ENCODE measurements around the gene TMUB2. TPM values are rescaled to one million over a fixed set of nuclear protein-coding genes. Genes with fewer than 3 reads are reported as not detected.
A peak's percentile ranks its signal among the peaks of the same experiment; 100 is the strongest.

Gene TMUB2
- total RNA-seq, 2 experiments from 2014 or later = 21.3 to 25.9 TPM

- Histone ChIP-seq H3K4me2 (ENCODE audit: low read length) (no peak overlapping the region), H4K20me1 (ENCODE audit: insufficient read depth, low read length) (no peaks in the 10 kb centered on the region), H3K79me2 (ENCODE audit: insufficient read depth, low read depth, low read length) (peaks cover 14% of the 10 kb centered on the region; the same call in 1 of the 2 replicates), H3K4me3 (ENCODE audit: low read depth, low read length, poor library complexity, severe bottlenecking) (no peak overlapping the region), H3K27ac (ENCODE audit: low read depth, low read length, poor library complexity, severe bottlenecking) (no peak overlapping the region), H3K9me2 (ENCODE audit: insufficient read depth, low read length) (no peaks in the 10 kb centered on the region), H2AFZ (ENCODE audit: low read length) (no peak overlapping the region), H3K4me1 (ENCODE audit: insufficient read depth, low read length, poor library complexity, severe bottlenecking) (peaks cover 44% of the 10 kb centered on the region), H3K36me3 (ENCODE audit: insufficient read depth, low read length) (peaks cover 64% of the 10 kb centered on the region), H3K9me3 (ENCODE audit: low read length) (no peaks in the 10 kb centered on the region)
- DNase-seq (ENCODE audit: low spot score) = no peak
- POLR2A ChIA-PET = no interaction called here
- CTCF ChIA-PET (ENCODE audit: unreplicated experiment) = no interaction called here
- TF ChIP-seq EZH2phosphoT487 (IDR thresholded peaks at IDR 0.05; ENCODE audit: borderline replicate concordance, low read depth, low read length) = no peak
- no peak for TF ChIP-seq CTCF (conservative IDR thresholded peaks at IDR 0.05; ENCODE audit: low read length)
- intact Hi-C loops (cut with micrococcal nuclease; ENCODE audit: unreplicated experiment) = no loop called here
- BruUV-seq (replicated peaks) = no TSS peak
These were observed 21.0 kb downstream of the TMUB2 start for GRCh38 chr17:44207743-44208142.

GRCh38 chr17:44209786-44210341 lies 23.1 kb downstream of the TMUB2 start:
- Histone ChIP-seq H3K36me3 (ENCODE audit: insufficient read depth, low read length) (peaks cover 86% of the 10 kb centered on the region), H3K4me1 (ENCODE audit: insufficient read depth, low read length, poor library complexity, severe bottlenecking) (peaks cover 30% of the 10 kb centered on the region), H3K27ac (ENCODE audit: low read depth, low read length, poor library complexity, severe bottlenecking) (peak overlapping the region; percentile 53), H3K4me3 (ENCODE audit: low read depth, low read length, poor library complexity, severe bottlenecking) (peak overlapping the region; percentile 52), H2AFZ (ENCODE audit: low read length) (no peak overlapping the region), H3K79me2 (ENCODE audit: insufficient read depth, low read depth, low read length) (peaks cover 17% of the 10 kb centered on the region; the same call in 1 of the 2 replicates), H3K4me2 (ENCODE audit: low read length) (peak overlapping the region; percentile 72), H3K9me2 (ENCODE audit: insufficient read depth, low read length) (no peaks in the 10 kb centered on the region), H3K9me3 (ENCODE audit: low read length) (no peaks in the 10 kb centered on the region), H4K20me1 (ENCODE audit: insufficient read depth, low read length) (no peaks in the 10 kb centered on the region)
- TF ChIP-seq CTCF (conservative IDR thresholded peaks at IDR 0.05; ENCODE audit: low read length) (no peak), EZH2phosphoT487 (IDR thresholded peaks at IDR 0.05; ENCODE audit: borderline replicate concordance, low read depth, low read length) (no peak)
- no TSS peak for BruUV-seq (replicated peaks)
- DNase-seq (ENCODE audit: low spot score) = no peak
- intact Hi-C loops (cut with micrococcal nuclease; ENCODE audit: unreplicated experiment) = loop anchor here (2.0 to 10.0 kb wide), 3 partner anchors 115 to 295 kb away; partner anchors contain the start of genes GPATCH8 and SLC25A39
- ChIA-PET CTCF (ENCODE audit: unreplicated experiment) (interaction anchor here (0.6 to 1.5 kb wide), 7 partner anchors 8 to 136 kb away, joined by 3 to 8 read pairs (median 4); partner anchors contain the start of genes GRN and UBTF), POLR2A (interaction anchor here (0.6 to 2.0 kb wide), 3 partner anchors 9 to 24 kb away, joined by 3 to 6 read pairs (median 5); no protein-coding TSS in a partner anchor)
